GM18868 (cell line): Measurements from ENCODE around the gene KYNU.
"Not testable (repeated sequence)": the region's sequence is repeated elsewhere in the genome, so short reads cannot be mapped to it uniquely, and the experiment has no call there.

Source experiments
- ATAC-seq: cut with Tn5 transposase; IDR thresholded peaks from one replicate; pipeline ENCODE4 v1.9.1; 2021; ENCODE audit warnings: mild to moderate bottlenecking, moderate library complexity; ENCODE audit not compliant: unreplicated experiment

Gene KYNU

GRCh38 chr2:143083636-143084035 is 206.2 kb downstream of the KYNU start:
- ATAC-seq: peak; percentile 78

- no peak for ATAC-seq
Observed at GRCh38 chr2:143084462-143084861, 207.0 kb downstream of the KYNU start.

- peak; percentile 40 for ATAC-seq
Observed at GRCh38 chr2:143085125-143085784, 207.8 kb downstream of the KYNU start.

- ATAC-seq: no peak
Observed at GRCh38 chr2:143087033-143087432, 209.6 kb downstream of the KYNU start.

GRCh38 chr2:143088388-143088787 is 210.9 kb downstream of the KYNU start:
- ATAC-seq: no peak

GRCh38 chr2:143089520-143089919 is 212.1 kb downstream of the KYNU start:
- ATAC-seq: not testable (repeated sequence)
